GM18867 (cell line): ENCODE data around the gene GPHN.
"Not testable (repeated sequence)": the region's sequence is repeated elsewhere in the genome, so short reads cannot be mapped to it uniquely, and the experiment has no call there.

Source experiments
- ATAC-seq: cut with Tn5 transposase; IDR thresholded peaks from one replicate; pipeline ENCODE4 v1.9.1; 2021; ENCODE audit warnings: mild to moderate bottlenecking, moderate library complexity; ENCODE audit not compliant: unreplicated experiment

GPHN gene

GRCh38 chr14:66501592-66501991 lies 6.4 kb upstream of the GPHN start:
- no peak for ATAC-seq

GRCh38 chr14:66502836-66503235 lies 5.1 kb upstream of the GPHN start:
- not testable (repeated sequence) for ATAC-seq

- no peak for ATAC-seq
Observed at GRCh38 chr14:66503532-66503931, 4.4 kb upstream of the GPHN start.

GRCh38 chr14:66507181-66507721 lies 696 bp upstream of the GPHN start:
- ATAC-seq, result peak; percentile 15

DNA sequence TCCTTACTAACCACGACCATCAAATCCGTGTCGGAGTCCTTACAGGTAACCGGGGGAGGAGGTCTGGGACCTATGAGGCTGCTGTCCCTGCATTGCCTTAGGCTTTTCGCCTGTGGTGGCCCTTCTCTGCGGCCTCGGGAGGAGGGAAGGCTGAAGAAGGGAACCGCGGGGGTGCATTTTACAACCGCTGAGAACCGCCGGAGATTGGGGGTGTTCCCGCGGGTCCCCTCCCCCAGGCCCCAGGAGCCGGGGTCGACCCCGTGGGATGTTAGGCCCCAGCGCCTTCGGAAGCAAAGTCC lies 549 bp downstream of the GPHN start:
- peak; percentile 2 for ATAC-seq

GRCh38 chr14:66508846-66509621 lies 1.1 kb downstream of the GPHN start:
- peak; percentile 23 for ATAC-seq

DNA sequence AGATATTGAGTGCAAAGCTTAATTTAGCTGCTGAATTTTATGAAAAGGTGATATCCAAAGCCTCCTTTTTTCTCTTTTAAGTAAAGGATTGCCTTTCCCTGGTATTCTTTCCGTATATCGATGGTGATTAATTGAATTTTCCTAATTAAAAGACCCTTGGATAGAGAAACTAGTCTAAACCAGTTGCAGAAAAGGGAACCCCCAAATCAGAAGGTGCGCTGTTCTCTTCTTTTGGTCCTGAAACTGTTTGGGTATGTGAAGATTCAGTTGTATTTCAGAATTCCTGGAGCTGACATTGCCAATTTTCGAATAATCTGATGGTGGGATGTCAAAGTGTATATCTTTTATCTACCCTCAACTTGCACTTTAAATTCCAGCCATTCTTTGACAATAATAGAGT lies 1.9 kb downstream of the GPHN start:
- no peak for ATAC-seq

DNA sequence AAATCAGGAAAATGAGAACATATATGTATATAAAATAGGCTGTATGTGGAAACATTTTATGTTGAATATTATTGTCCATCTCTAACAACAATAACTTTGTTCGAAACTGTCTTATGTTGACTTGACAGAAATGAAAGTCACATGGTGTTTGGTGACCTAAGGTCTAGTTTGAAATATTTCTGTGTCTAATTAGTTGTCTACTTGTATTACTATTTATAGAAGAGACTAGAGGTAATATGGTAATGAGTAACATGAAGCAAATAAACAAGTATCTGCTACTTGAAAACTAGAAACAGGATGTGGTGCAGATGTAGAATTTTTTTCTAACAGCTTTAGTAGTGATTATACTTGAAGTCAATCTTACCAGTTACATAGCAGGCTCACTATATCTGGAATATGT lies 3.9 kb downstream of the GPHN start:
- ATAC-seq, result peak; percentile 26

DNA sequence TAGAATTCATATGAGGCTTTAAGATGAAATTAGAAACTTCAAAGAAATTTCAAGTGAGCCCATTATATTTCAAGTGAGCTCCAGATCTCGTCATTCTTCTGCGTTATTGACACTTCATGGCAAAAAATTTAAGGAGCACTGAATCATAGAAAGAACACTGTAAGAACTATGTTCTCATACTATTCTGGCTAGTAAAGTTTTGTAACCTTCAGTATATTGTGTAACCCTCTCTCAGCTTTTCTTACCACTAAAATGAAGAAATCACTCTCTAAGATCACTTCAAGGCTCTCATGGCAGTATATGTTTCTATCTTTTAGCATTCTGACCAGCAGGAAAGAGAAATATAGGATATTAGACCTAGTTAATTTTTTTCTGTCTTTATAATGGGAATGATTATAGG lies 6.3 kb downstream of the GPHN start:
- ATAC-seq, result no peak

- ATAC-seq, result no peak
Observed at GRCh38 chr14:66530526-66530925, 22.6 kb downstream of the GPHN start.

DNA sequence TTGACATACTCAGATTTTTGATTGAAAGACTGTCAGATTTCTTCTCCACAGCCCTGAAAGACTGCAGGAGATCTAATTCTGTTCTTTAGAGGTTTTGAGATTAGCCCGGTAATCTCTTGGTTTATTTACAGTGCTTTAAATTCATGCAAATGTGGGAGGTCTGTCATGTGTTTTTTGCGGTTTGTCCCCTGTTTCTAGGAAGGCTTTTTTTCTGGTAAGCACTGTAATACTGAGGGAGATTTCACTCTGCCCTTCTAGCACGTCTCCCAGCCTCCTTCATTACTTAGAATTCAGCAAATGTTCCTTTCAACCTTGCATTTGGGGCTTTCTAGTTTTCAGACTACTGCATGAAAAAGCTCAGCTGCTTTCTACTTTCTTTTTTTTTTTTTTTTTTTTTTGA lies 31.1 kb downstream of the GPHN start:
- no peak for ATAC-seq

- ATAC-seq, result no peak
Observed at GRCh38 chr14:66540038-66540437, 32.1 kb downstream of the GPHN start.

DNA sequence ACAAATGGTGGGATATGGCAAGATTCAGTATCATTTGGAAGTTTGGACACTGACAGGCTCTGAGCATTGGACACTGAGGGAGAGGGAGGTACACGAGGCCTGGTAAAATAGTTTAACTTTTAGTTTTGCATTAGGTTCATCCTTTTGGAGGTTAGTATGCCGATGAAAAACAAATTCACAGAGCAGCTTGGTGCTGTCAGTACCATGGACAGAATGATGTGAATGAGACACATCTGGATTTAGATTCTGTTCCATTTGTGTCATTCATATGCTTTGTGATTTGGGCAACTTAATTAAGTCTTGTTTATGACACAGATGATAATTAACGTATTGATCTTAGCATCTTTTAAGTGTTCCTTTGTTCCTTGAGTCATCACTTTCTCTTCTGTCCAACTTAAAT lies 33.7 kb downstream of the GPHN start:
- no peak for ATAC-seq

DNA sequence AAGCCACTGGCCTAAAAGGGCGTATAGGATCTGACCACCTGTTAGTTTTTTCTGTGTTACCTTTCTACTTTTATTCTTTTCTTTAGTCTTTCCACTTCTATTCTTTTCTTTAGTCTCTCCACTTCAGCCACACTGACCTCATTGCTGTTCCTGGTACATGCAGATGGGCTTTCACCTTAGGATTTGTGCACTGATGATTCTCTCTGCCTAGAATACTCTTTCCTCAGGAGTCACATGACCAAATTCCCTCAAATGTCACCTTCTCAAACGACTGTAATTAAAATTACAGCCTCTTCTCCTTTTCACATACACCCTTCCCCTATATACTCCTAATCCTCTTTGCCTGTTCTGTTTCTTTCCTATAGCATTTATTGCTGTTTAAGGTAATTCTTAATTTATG lies 36.0 kb downstream of the GPHN start:
- no peak for ATAC-seq

- ATAC-seq, result not testable (repeated sequence)
Observed at GRCh38 chr14:66545191-66545590, 37.2 kb downstream of the GPHN start.

DNA sequence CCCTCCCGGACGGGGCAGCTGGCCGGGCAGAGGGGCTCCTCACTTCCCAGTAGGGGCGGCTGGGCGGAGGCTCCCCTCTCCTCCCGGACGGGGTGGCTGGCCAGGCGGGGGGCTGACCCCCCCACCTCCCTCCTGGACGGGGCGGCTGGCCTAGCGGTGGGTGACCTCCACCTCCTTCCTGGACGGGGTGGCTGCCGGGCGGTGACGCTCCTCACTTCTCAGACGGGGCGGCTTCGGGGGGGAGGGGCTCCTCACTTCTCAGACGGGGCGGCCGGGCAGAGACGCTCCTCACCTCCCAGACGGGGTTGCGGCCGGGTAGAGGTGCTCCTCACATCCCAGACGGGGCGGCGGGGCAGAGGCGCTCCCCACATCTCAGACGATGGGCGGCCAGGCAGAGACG lies 37.8 kb downstream of the GPHN start:
- not testable (repeated sequence) for ATAC-seq

DNA sequence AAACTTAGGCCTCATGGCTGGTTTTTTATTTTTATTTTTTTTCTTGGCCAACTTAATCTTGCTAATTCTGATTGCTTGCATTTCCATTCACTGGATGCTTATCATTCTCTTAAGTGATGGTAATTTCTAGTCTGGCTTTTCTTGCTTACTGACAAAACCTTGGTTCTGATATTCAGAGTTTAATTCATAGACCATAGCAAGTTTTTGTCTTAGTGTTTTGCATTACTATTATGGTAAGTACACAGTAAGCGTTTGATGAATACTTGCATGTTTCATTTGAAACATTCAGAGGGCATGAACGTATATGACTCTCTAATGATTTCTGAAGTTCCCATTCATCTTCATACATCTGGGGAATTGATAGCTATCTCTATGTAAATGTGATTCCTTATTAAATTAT lies 55.8 kb downstream of the GPHN start:
- no peak for ATAC-seq

- ATAC-seq, result no peak
Observed at GRCh38 chr14:66568220-66568619, 60.3 kb downstream of the GPHN start.

GRCh38 chr14:66572826-66573225 lies 64.9 kb downstream of the GPHN start:
- ATAC-seq, result no peak

DNA sequence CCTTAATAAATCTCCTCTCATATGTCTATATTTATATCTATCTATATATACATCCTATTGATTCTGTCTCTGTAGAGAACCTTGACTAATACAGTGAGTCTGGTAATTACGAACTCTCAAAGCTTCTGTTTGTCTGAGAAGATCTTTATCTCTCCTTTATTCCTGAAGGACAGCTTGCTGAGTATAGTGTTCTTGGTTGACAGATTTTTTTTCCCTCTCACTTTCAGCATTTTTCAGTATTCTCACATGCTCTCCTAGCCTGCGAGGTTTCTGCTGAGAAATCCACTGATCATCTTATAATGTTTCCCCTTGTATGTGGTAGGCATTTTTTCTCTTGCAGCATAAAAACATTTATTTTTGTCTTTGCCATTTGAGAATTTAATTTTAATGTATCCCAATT lies 67.1 kb downstream of the GPHN start:
- ATAC-seq, result no peak

- no peak for ATAC-seq
Observed at GRCh38 chr14:66575939-66576338, 68.0 kb downstream of the GPHN start.

DNA sequence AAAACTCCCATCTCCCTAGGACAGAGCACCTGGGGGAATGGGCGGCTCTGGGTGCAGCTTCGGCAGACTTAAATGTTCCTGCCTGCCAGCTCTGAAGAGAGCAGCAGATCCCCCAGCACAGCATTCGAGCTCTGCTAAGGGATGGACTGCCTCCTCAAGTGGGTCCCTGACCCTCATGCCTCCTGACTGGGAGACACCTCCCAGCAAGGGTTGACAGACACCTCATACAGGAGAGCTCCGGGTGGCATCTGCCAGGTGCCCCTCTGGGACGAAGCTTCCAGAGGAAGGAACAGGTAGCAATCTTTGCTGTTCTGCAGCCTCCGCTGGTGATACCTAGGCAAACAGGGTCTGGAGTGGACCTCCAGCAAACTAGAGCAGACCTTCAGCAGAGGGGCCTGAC lies 79.8 kb downstream of the GPHN start:
- not testable (repeated sequence) for ATAC-seq

DNA sequence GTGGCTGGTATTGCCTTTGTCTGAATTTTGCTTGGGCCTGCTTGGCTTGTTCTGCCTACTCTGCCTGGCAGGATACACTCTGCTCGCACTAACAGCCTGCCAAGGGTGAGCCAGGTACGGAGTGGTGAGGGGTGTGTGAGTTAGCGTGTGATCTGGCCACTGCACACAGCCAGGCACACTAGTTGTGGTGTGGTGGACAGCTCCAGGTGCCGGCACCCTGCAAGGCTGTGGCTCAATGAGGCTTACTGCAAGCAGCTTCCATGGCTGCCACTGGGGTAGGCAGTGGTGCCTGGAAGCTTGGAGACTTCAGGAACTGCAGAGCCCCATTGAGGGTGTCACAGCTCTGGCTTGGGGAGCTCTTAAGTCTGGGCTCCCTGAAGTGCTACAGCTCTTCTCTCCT lies 87.4 kb downstream of the GPHN start:
- no peak for ATAC-seq
